GM23338 (cell line): ENCODE data around the gene PPP2R5A. TPM values are rescaled to one million over a fixed set of nuclear protein-coding genes. Genes with fewer than 3 reads are reported as not detected.

Source experiments
- ATAC-seq: fragments of 200-7000 bp; cut with Tn5 transposase; 3 replicates; pipeline ENCODE4 v1.9.1; 2020
- DNase-seq: peaks from one replicate; pipeline ENCODE4 v3.0.0-alpha.2; 2015; ENCODE audit warnings: low spot score
- H2AFZ ChIP-seq: fragments of 200-600 bp; sonication (generic); 2 replicates; pipeline ENCODE4 v1.8.0; 2016; ENCODE audit warnings: antibody characterized with exemption, mild to moderate bottlenecking, moderate library complexity
- H3F3A ChIP-seq: fragments of 200-600 bp; sonication (generic); replicated peaks from 2 replicates; pipeline ENCODE4 v1.8.0; 2017; ENCODE audit warnings: antibody characterized with exemption, mixed run types, low read depth
- H3K27ac ChIP-seq: fragments of 200-600 bp; sonication (generic); 2 replicates; pipeline ENCODE4 v1.6.1; 2016; ENCODE audit warnings: low read depth
- H3K27me3 ChIP-seq: fragments of 200-600 bp; sonication (generic); 2 replicates; pipeline ENCODE4 v1.8.0; 2016; ENCODE audit warnings: mild to moderate bottlenecking, mixed run types, moderate library complexity; ENCODE audit not compliant: insufficient read depth
- H3K36me3 ChIP-seq: fragments of 200-600 bp; sonication (generic); 2 replicates; pipeline ENCODE4 v1.8.0; 2016; ENCODE audit warnings: mild to moderate bottlenecking; ENCODE audit not compliant: insufficient read depth
- H3K4me1 ChIP-seq: fragments of 200-600 bp; sonication (generic); 2 replicates; pipeline ENCODE4 v1.8.0; 2016; ENCODE audit warnings: mild to moderate bottlenecking, moderate library complexity; ENCODE audit not compliant: insufficient read depth
- H3K4me2 ChIP-seq: fragments of 200-600 bp; sonication (generic); 2 replicates; pipeline ENCODE4 v1.7.1; 2017; ENCODE audit warnings: mixed run types
- H3K4me3 ChIP-seq: fragments of 200-600 bp; sonication (generic); 2 replicates; pipeline ENCODE4 v1.6.1; 2016; ENCODE audit warnings: mixed run types
- H3K79me2 ChIP-seq: fragments of 200-600 bp; sonication (generic); replicated peaks from 2 replicates; pipeline ENCODE4 v1.8.0; 2017; ENCODE audit warnings: mild to moderate bottlenecking; ENCODE audit not compliant: insufficient read depth
- H3K9me2 ChIP-seq: fragments of 200-600 bp; sonication (generic); 2 replicates; pipeline ENCODE4 v1.8.0; 2017; ENCODE audit not compliant: insufficient read depth
- H4K20me1 ChIP-seq: fragments of 200-600 bp; sonication (generic); replicated peaks from 2 replicates; pipeline ENCODE4 v1.8.0; 2017; ENCODE audit warnings: mild to moderate bottlenecking; ENCODE audit not compliant: insufficient read depth
- H3K27ac Mint-ChIP-seq: 2 replicates; pipeline ENCODE4 v1.8.0; 2020; ENCODE audit warnings: inconsistent platforms, mild to moderate bottlenecking, moderate library complexity, mixed read lengths
- H3K27me3 Mint-ChIP-seq: 3 replicates; pipeline ENCODE4 v1.8.0; 2022; ENCODE audit warnings: low read depth, mild to moderate bottlenecking, moderate library complexity, mixed read lengths, inconsistent platforms; ENCODE audit not compliant: insufficient read depth, poor library complexity
- H3K36me3 Mint-ChIP-seq: 3 replicates; pipeline ENCODE4 v1.8.0; 2021; ENCODE audit warnings: low read depth, mild to moderate bottlenecking, inconsistent platforms, moderate library complexity, mixed read lengths
- H3K4me1 Mint-ChIP-seq: 3 replicates; pipeline ENCODE4 v1.8.0; 2020; ENCODE audit warnings: mild to moderate bottlenecking, inconsistent platforms, mixed read lengths
- H3K4me3 Mint-ChIP-seq: 3 replicates; pipeline ENCODE4 v1.8.0; 2021; ENCODE audit warnings: moderate library complexity, mild to moderate bottlenecking, inconsistent platforms, mixed read lengths
- H3K9me3 Mint-ChIP-seq: 3 replicates; pipeline ENCODE4 v1.8.0; 2020; ENCODE audit warnings: moderate library complexity, mild to moderate bottlenecking, inconsistent platforms, mixed read lengths
- CTCF ChIP-seq, 2 experiments: fragments of 200-600 bp in 1 of 2; sonication (generic) in 1 of 2; conservative IDR thresholded peaks; 2 replicates each; pipeline versions ENCODE4 v1.5.1 to v1.6.1; 2016 to 2017; ENCODE audit warnings: antibody characterized with exemption in 2 of 2, low read depth in 2 of 2, mild to moderate bottlenecking in 2 of 2, moderate library complexity in 1 of 2
- EZH2 ChIP-seq: fragments of 200-600 bp; sonication (generic); IDR thresholded peaks from one replicate; pipeline ENCODE4 v1.8.0; 2017; ENCODE audit warnings: antibody characterized with exemption, mild to moderate bottlenecking, low read depth; ENCODE audit not compliant: unreplicated experiment
- POLR2AphosphoS5 ChIP-seq: IDR thresholded peaks from 2 replicates; pipeline ENCODE4 v1.6.1; 2016; ENCODE audit warnings: antibody characterized with exemption, low read depth
- REST ChIP-seq: IDR thresholded peaks from one replicate; pipeline ENCODE4 v1.6.1; 2018; ENCODE audit warnings: antibody characterized with exemption; ENCODE audit not compliant: unreplicated experiment
- STAT1 ChIP-seq: IDR thresholded peaks from one replicate; pipeline ENCODE4 v1.6.1; 2016; ENCODE audit warnings: antibody characterized with exemption; ENCODE audit not compliant: unreplicated experiment
- ZNF114 ChIP-seq: fragments of 250-450 bp; sonication (Bioruptor Pico); IDR thresholded peaks from 2 replicates; pipeline ENCODE4 v1.5.0; 2020; ENCODE audit warnings: mild to moderate bottlenecking, moderate library complexity
- ZNF331 ChIP-seq: fragments of 250-450 bp; sonication (Bioruptor Pico); IDR thresholded peaks from 2 replicates; pipeline ENCODE4 v1.5.0; 2020; ENCODE audit warnings: low read depth, mild to moderate bottlenecking, moderate library complexity
- ZNF462 ChIP-seq: fragments of 250-450 bp; sonication (Bioruptor Pico); IDR thresholded peaks from 2 replicates; pipeline ENCODE4 v1.5.0; 2020; ENCODE audit warnings: mild to moderate bottlenecking, moderate library complexity
- polyA plus RNA-seq: library from polyadenylated mRNA; unstranded; fragments of >200 nt; fragmentation: Nextera tagmentation; extraction: Ambion mirVana; gene quantifications from 2 replicates; pipeline ENCODE4 v1.2.1, GENCODE V29; 2016
- total RNA-seq: library from RNA; depleted of rRNA; stranded (reverse); fragments of >200 nt; shearing (Covaris generic); gene quantifications from 2 replicates; pipeline ENCODE4 v1.2.3, GENCODE V29; 2014

PPP2R5A gene
- total and polyA plus RNA-seq, 2 experiments from 2014 or later, result 16.2 to 43.5 TPM

GRCh38 chr1:212377644-212378043 lies 92.4 kb downstream of the PPP2R5A start:
- TF ChIP-seq STAT1, result no peak
- no peak for TF ChIP-seq REST
- no peak for TF ChIP-seq ZNF462 (CRISPR knock-in tag)
- no peak for TF ChIP-seq ZNF331
- TF ChIP-seq POLR2AphosphoS5, result no peak
- no peak for TF ChIP-seq CTCF (conservative IDR thresholded peaks at IDR 0.05; ENCODE audit: low read depth in 2 of 2)
- TF ChIP-seq EZH2, result no peak
- TF ChIP-seq ZNF114 (CRISPR knock-in tag), result no peak
- Histone ChIP-seq H3K27me3 (no peaks in the 10 kb centered on the region), H3F3A (0 out of 2 replicates have a peak, but pooled peaks cover 3% of the 10 kb centered on the region), H3K9me2 (no peaks in the 10 kb centered on the region), H2AFZ (no peak overlapping the region), H3K79me2 (no peaks in the 10 kb centered on the region), H3K4me2 (no peak overlapping the region), H3K27ac (no peak overlapping the region), H3K4me3 (no peak overlapping the region), H4K20me1 (peaks cover 1% of the 10 kb centered on the region), H3K36me3 (peaks cover 4% of the 10 kb centered on the region; the same call in 1 of the 2 replicates), H3K4me1 (no peaks in the 10 kb centered on the region)
- Mint-ChIP-seq H3K36me3 (peaks cover 74% of the 10 kb centered on the region), H3K27ac (no peak overlapping the region), H3K4me3 (no peak overlapping the region), H3K27me3 (peaks cover 3% of the 10 kb centered on the region), H3K4me1 (peaks cover 2% of the 10 kb centered on the region; the same call in 2 of the 3 replicates), H3K9me3 (no peaks in the 10 kb centered on the region)
- DNase-seq (no peak), ATAC-seq (no peak)
